ENCODE data around the gene STRC.
"Not testable (repeated sequence)": the region's sequence is repeated elsewhere in the genome, so short reads cannot be mapped to it uniquely, and the experiment has no call there.

The STRC gene

DNA sequence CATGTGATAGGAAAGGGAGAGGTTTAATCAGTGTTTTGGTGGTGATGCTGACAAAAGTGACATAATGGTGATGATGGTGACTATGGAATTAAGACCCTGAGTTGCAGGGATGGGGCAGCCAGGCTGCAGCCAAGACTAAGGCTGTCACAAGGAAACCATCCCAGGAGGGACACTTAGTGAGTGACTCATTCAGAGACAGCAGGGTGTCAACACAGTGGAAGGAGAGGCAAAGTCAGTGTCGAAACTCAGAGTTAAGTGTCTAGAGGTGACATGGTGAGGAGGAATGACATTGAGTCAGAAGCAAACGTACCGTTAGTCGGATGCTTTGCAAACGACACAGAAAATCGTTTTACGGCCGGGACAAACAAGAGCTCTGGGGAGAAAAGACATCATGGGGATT is 54.8 kb downstream of the STRC start:
- DNase-seq (ENCODE audit: low spot score), result not testable (repeated sequence)

DNA sequence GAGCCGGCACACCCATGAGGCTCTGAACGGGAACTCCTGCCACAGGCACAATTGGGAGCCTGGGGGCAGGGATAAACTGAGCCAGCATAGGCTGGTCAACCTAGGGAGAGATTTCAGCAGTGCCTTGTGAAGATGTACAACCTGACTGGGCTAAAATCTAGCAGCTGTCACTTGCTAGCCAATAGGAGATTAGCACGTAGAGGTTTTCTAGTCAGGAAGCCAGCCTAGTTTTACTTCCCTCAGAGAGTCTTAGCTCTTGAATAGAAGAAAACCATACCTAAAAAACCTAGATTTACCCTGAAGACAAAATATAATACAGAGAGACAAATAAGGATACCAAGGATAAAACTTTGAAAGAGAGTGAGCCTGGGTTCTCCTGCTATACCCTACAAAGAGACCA is 55.8 kb downstream of the STRC start:
- not testable (repeated sequence) for DNase-seq (ENCODE audit: low spot score)

DNA sequence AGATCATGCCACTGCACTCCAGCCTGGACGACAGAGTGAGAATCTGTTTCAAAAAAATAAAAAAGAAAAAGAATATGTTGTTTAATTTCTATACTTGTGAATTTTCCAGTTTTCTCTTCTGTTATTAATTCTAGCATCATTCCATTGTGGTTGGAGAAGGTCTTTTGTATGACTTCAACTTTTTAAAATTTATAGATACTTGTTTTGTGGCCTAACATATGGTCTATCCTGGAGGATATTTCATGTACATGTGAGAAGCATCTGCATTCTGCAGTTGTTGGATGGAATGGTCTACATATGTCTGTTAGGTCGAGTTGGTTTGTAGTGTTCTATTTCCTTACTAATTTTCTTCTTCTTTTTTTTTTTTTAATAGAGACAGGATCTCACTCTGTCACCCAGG is 65.6 kb downstream of the STRC start:
- no peak for DNase-seq (ENCODE audit: low spot score)

DNA sequence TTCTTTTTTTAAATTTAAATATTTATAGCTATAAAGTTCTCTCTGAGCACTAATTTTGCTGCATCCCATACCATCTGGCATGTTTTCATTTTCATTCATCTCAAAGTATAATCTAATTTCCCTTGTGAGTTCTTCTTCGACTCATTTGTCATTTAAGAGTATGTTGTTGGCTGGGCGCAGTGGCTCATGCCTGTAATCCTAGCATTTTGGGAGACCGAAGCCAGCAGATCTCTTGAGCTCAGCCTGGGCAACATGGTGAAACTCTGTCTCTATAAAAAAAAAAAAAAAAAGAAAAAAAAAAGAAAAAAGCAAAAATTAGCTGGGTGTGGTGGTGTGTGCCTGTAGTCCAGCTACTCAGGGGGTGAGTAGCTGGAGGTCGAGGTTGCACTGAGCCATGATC is 66.3 kb downstream of the STRC start:
- no peak for DNase-seq (ENCODE audit: low spot score)

DNA sequence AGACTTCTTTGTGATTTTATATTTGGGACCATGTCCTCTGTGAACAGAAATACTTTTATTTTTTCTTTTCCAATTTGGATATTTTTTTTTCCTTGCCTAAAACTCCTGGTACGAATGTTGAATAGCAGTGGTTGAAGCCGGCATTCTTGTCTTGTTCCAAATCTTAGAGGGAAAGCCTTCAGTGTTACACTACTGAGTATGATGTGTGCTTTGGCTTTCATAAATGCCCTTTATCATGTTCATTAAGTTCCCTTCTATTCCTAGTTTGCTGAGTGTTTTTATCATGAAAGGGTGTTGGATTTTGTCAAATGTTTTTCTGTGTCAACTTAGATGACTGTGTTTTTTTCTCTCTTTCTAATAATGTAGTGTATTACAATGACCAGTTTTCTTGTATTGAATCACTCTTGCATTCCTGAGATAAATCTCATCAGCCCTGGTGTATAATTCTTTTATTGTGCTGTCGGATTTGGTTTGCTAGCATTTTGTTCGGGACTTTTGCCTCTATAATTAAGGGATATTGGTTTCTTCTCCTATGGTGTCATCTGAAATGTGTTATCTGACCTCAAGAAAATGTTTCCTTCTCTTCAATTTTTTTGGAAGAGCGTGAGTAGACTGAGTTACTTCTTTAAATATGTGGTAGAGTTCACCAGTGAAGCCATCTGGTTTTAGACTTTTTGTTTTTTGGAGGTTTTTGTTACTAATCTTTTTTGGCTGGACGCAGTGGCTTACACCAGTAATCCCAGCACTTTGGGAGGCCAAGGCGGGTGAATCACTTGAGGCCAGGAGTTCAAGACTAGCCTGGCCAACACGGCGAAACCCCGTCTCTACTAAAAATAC is 67.9 kb downstream of the STRC start:
- DNase-seq (ENCODE audit: low spot score), result no peak
